GM12892 (cell line): Measurements from ENCODE around the gene SPECC1L.

Source experiments
- POLR2A ChIP-seq: IDR thresholded peaks from 2 replicates; pipeline ENCODE4 v1.6.1; 2011; ENCODE audit warnings: low read depth, low read length, control low read depth
- POLR2AphosphoS5 ChIP-seq: IDR thresholded peaks from 2 replicates; pipeline ENCODE4 v1.6.1; 2011; ENCODE audit warnings: low read depth, low read length, control low read depth
- TAF1 ChIP-seq: IDR thresholded peaks from 2 replicates; pipeline ENCODE4 v1.6.1; 2011; ENCODE audit warnings: low read depth, mild to moderate bottlenecking, control low read depth, low read length, borderline replicate concordance

DNA sequence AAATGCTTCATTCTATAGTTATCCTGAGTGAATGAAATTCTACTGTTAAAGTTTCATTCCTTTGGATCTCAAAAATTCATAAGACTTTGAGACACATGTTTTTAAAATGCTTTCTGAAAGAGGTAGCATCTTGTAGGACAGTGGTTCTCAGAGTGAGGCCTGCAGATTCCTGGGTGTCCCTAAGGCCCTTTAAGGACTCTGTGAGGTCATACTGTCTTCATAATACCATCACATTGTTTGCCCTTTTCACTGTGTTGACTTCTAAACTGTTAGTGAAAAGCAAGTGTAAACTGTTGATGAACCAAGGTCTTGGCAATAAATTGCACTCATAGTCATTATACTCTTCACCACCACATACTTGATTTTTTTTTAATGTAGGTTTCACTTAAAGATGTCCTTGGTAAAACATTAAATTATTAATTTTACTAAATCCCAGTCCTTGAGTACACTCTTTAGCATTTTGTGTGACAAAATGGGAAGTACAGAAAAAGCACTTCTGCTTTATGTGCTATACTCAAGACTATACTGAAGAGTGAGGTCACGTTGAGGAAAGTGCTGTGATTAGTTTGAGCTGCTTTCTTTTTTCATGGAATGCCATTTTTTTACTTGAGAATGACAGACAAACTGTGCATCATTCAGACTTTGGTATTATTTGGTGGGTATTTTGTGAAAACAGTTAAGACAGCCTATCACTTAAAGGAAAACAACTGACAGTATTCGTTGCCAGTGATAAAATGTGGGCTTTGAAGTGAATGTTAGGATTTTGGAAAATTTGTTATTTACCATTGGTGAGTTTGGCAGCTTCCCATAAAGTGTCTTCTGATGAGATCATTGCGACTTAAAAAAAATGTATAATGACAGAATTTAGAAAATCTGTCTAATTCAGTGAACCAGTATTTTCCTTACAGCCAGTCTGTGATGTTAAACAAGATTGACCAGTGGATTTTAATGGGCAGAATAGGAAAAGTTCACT, 61.1 kb downstream of the SPECC1L start:
- TF ChIP-seq POLR2A, result no peak
- no peak for TF ChIP-seq POLR2AphosphoS5
- TF ChIP-seq TAF1, result no peak
